A673 (cell line): ENCODE data around the gene SEMA4D. TPM values are rescaled to one million over a fixed set of nuclear protein-coding genes. Genes with fewer than 3 reads are reported as not detected.

Experiments
- BruUV-seq: library from RNA; stranded (reverse); fragments of 400-500 nt; replicated peaks from 2 replicates; lab custom pipeline; 2021; lab: Mats Ljungman, UMichigan
- CTCF ChIA-PET: fragments of 300-600 bp; sonication (Branson Sonifier 250); formaldehyde crosslinking; loops from one replicate; lab custom pipeline; 2022; ENCODE audit warnings: antibody characterized with exemption; lab: Charles Lee
- POLR2A ChIA-PET: fragments of 300-600 bp; sonication (Branson Sonifier 250); formaldehyde crosslinking; loops from one replicate; lab custom pipeline; 2022; ENCODE audit warnings: antibody characterized with exemption; ENCODE audit not compliant: low non-redundant PET; lab: Charles Lee
- DNase-seq: peaks from one replicate; pipeline ENCODE4 v3.0.0-alpha.2; 2015; ENCODE audit warnings: low spot score
- H3K27ac ChIP-seq: fragments of 200-600 bp; sonication (generic); 2 replicates; pipeline ENCODE4 v1.5.1; 2016; ENCODE audit warnings: mixed run types, low read depth, mild to moderate bottlenecking, mixed read lengths, antibody characterized with exemption, low read length; ENCODE audit not compliant: poor library complexity, severe bottlenecking
- H3K27me3 ChIP-seq: fragments of 200-600 bp; sonication (generic); replicated peaks from 2 replicates; pipeline ENCODE4 v1.6.1; 2017; ENCODE audit warnings: mixed run types, low read depth, mild to moderate bottlenecking, mixed read lengths, antibody characterized with exemption, low read length; ENCODE audit not compliant: insufficient read depth, poor library complexity
- H3K36me3 ChIP-seq: fragments of 200-600 bp; sonication (generic); 2 replicates; pipeline ENCODE4 v1.6.1; 2016; ENCODE audit warnings: mixed run types, mild to moderate bottlenecking, mixed read lengths, antibody characterized with exemption, low read length; ENCODE audit not compliant: insufficient read depth, poor library complexity, severe bottlenecking
- H3K4me1 ChIP-seq: fragments of 200-600 bp; sonication (generic); 2 replicates; pipeline ENCODE4 v1.6.1; 2017; ENCODE audit warnings: mixed run types, mild to moderate bottlenecking, mixed read lengths, antibody characterized with exemption, low read length; ENCODE audit not compliant: insufficient read depth, poor library complexity, severe bottlenecking
- H3K4me3 ChIP-seq: fragments of 200-600 bp; sonication (generic); 2 replicates; pipeline ENCODE4 v1.5.1; 2016; ENCODE audit warnings: low read depth, mixed run types, mild to moderate bottlenecking, mixed read lengths, low read length; ENCODE audit not compliant: poor library complexity, severe bottlenecking
- H3K9me3 ChIP-seq: fragments of 200-600 bp; sonication (generic); 2 replicates; pipeline ENCODE4 v1.6.1; 2016; ENCODE audit warnings: mixed run types, low read depth, mild to moderate bottlenecking, mixed read lengths, antibody characterized with exemption, low read length; ENCODE audit not compliant: poor library complexity, severe bottlenecking
- CTCF ChIP-seq: fragments of 300-800, 200-600 bp; sonication (generic); conservative IDR thresholded peaks from 2 replicates; pipeline ENCODE4 v1.5.1; 2017; ENCODE audit warnings: low read depth, mild to moderate bottlenecking, antibody characterized with exemption, low read length, moderate library complexity, mixed read lengths
- EZH2 ChIP-seq: fragments of 200-600 bp; sonication (generic); IDR thresholded peaks from 2 replicates; pipeline ENCODE4 v1.6.1; 2017; ENCODE audit warnings: borderline replicate concordance, low read depth, mild to moderate bottlenecking, mixed read lengths, antibody characterized with exemption, low read length; ENCODE audit not compliant: poor library complexity, severe bottlenecking
- intact Hi-C: fragments of 100-400 bp; cut with micrococcal nuclease; formaldehyde crosslinking; loops from one replicate; pipeline ENCODE4 v1.10.0; 2022; ENCODE audit not compliant: unreplicated experiment
- total RNA-seq: library from RNA; stranded (reverse); gene quantifications from 2 replicates; pipeline ENCODE4 v1.2.3, GENCODE V29; 2021

SEMA4D gene
- total RNA-seq, 1 experiment from 2014 or later, result 14.2 TPM

- Histone ChIP-seq H3K4me3 (no peak overlapping the region), H3K27me3 (no peaks in the 10 kb centered on the region), H3K4me1 (peaks cover 7% of the 10 kb centered on the region), H3K36me3 (no peaks in the 10 kb centered on the region), H3K9me3 (no peaks in the 10 kb centered on the region), H3K27ac (no peak overlapping the region)
- ChIA-PET CTCF (interaction anchor here (0.7 kb wide), 1 partner anchor 219 kb away, joined by 4 read pairs; no protein-coding TSS in a partner anchor), POLR2A (no interaction called here)
- BruUV-seq, result TSS peak; percentile 26
- no peak for TF ChIP-seq CTCF
- TF ChIP-seq EZH2, result no peak
- intact Hi-C loops, result no loop called here
- no peak for DNase-seq
Observed at GRCh38 chr9:89377411-89377810, 120.5 kb downstream of the SEMA4D start.

- H3K9me3 ChIP-seq, result no peaks in the 10 kb centered on the region
- DNase-seq, result no peak
- H3K36me3 ChIP-seq, result no peaks in the 10 kb centered on the region
- peaks cover 7% of the 10 kb centered on the region for H3K4me1 ChIP-seq
- no peak overlapping the region for H3K27ac ChIP-seq
- CTCF ChIA-PET, result no interaction called here
- intact Hi-C loops, result no loop called here
- no peak overlapping the region for H3K4me3 ChIP-seq
- no peak for TF ChIP-seq EZH2
- POLR2A ChIA-PET, result no interaction called here
- BruUV-seq, result no TSS peak
- H3K27me3 ChIP-seq, result no peaks in the 10 kb centered on the region
Observed at GRCh38 chr9:89376741-89377351, 121.1 kb downstream of the SEMA4D start.

- H3K4me1 ChIP-seq, result peaks cover 7% of the 10 kb centered on the region
- H3K27ac ChIP-seq, result no peak overlapping the region
- H3K4me3 ChIP-seq, result no peak overlapping the region
- H3K27me3 ChIP-seq, result no peaks in the 10 kb centered on the region
- no peaks in the 10 kb centered on the region for H3K36me3 ChIP-seq
- DNase-seq, result no peak
- intact Hi-C loops, result no loop called here
- H3K9me3 ChIP-seq, result no peaks in the 10 kb centered on the region
- CTCF ChIA-PET, result no interaction called here
- no TSS peak for BruUV-seq
- POLR2A ChIA-PET, result no interaction called here
- TF ChIP-seq CTCF, result no peak
- TF ChIP-seq EZH2, result no peak
Observed at GRCh38 chr9:89376286-89376685, 121.6 kb downstream of the SEMA4D start.
